G401.6 (cell line): Measurements from ENCODE around the gene UBXN11.

ENCODE experiments used
- FAIRE-seq: peaks from 2 replicates; lab custom pipeline; 2012; peaks lifted over from hg19 to GRCh38; lab: Jason Lieb, UNC

The UBXN11 gene

DNA sequence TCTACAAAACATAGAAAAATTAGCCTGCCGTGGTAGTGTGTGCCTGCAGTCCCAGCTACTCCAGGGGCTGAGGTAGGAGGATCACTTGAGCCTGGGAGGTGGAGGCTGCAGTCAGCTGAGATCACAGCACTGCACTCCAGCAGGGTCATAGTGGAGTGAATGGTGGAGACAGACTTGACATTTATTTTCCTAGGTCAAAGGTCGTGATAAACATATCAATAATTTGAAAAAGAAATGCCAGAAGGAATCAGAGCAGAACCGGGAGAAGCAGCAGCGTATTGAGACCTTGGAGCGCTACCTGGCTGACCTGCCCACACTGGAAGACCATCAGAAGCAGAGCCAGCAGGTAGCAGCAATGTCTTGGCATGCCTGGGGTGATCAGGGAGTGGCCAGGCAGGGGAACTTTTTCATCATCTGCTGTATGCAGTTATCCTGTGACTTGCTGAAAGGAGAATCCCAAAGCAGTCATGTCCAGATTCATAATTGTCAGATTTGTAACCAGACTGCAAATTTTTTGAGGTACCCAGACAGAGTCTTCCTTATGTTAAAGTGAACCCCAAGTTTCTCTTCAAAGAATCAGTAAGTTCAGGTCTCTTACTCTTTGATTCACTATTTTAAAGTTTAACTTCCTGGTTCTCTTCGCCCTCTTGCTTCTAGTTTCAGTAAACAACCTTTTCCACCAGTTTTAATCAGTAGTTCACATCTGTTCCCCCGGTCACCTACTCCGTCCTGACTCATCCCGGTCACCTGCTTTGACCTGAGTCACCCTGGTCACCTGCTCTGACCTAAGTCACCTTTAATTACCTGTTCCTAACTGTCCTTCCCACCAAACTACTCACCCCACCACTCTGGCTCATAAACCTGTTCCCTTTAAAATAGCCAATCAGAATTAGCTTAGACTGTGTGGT lies 37.9 kb downstream of the UBXN11 start:
- FAIRE-seq = no peak

DNA sequence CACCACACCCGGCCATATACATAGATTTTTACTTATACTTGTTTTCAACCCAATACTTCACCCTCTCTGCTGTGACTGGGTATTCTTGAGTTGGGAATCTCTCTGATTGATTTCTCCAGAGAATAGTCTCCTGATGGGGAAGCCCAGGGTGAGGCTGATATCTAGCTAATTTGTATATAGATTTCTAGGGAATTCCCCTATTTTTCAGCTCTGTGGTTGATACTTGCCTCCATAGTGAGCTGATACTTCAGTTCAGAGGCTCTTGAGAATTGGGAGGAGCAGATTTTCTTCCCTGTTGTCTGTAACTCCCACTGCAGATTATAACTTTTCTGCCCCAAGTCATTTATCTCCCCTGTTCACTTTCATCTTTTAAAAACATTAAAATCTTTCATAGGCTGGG lies 41.0 kb downstream of the UBXN11 start:
- FAIRE-seq = no peak

GRCh38 chr1:26263212-26263611 lies 43.2 kb downstream of the UBXN11 start:
- FAIRE-seq = no peak

GRCh38 chr1:26259578-26259977 lies 46.9 kb downstream of the UBXN11 start:
- FAIRE-seq = no peak

- no peak for FAIRE-seq
Measured at GRCh38 chr1:26259005-26259404, 47.4 kb downstream of the UBXN11 start.

- FAIRE-seq = no peak
Measured at GRCh38 chr1:26257222-26257621, 49.2 kb downstream of the UBXN11 start.

DNA sequence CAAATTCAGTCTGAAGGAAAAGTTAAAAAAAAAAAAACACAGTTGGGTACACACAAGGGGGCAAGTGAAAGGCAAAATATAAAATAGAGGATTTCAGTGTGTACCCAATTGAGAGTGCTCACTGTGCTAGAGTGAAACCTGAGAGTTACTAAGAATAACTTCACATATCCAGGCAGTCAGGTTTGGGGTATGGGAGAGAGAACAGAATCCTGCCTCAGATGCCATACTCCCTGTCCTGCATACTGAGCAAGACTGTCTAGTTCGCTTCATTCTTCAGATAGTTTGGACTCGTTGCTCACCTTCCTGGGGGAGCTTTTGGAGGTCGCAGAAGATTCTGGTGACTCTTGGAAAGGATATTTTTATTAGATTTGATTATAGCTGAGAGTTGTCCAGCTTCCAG lies 52.0 kb downstream of the UBXN11 start:
- FAIRE-seq = no peak

DNA sequence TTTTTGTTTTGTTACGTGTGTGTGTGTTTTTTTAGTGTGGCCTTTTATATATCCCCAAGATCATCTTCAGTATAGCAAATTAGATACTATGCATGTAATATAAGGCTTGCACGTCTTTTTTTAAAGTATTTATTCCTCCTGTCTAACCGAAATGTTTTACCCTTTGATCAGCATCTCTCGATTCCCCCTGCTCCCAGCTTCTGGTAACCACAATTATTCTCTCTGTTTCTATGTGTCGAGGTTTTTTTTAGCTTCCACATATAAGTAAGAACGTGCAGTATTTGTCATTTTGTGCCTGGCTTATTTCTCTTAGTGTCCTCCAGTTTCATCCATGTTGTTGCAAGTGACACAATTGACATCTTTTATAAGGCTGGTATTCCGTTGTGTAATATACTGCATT lies 53.7 kb downstream of the UBXN11 start:
- FAIRE-seq = no peak

DNA sequence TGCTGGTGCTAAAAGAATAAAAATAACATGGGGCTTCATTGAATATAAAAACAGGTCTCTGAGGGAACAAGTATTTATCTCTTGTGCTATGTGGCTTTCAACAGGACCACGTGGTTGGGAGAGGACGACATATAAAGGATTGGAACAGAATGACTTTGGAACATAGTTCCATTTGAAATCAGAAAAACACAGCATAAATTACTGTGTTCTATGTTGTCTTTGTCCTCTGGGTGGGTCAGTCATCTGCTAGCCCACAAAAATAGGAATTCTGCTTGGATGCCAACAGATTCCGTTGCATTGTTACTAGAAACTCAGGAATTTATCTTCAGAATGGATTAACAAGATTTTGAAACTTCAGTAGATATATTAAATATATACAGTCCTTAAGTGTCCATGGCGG lies 66.5 kb downstream of the UBXN11 start:
- no peak for FAIRE-seq

DNA sequence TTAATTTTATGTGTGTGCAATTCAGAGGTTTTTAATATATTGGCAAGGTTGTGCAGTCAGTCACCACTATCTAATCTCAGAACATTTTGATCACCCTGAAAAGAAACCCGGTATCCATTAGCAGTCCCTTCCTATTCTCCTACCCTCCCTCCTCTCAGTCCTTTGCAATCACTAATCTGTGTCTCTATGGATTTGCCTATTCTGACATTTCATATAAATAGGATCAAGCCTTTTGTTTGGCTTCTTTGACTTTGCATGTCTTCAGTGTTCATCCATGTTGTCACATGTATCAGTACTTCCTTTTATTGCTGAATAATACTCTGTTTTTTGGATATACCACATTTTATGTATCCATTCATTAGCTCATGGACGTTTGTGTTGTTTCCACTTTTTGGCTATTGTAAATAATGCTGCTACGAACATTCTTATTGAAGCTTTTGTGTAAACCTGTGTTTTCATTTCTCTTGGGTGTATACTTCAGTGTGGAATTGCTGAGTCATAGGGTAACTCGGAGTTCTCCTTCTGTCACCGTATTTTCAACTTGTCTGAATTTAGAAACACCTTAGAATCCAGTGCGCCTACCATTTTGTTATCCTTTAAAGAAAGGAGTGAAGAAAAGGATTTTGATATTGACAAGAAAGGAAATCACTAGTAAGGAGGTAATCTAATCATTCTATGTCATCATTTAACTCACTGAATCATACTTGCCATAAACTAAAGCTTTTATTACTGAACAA lies 69.0 kb downstream of the UBXN11 start:
- FAIRE-seq = no peak

DNA sequence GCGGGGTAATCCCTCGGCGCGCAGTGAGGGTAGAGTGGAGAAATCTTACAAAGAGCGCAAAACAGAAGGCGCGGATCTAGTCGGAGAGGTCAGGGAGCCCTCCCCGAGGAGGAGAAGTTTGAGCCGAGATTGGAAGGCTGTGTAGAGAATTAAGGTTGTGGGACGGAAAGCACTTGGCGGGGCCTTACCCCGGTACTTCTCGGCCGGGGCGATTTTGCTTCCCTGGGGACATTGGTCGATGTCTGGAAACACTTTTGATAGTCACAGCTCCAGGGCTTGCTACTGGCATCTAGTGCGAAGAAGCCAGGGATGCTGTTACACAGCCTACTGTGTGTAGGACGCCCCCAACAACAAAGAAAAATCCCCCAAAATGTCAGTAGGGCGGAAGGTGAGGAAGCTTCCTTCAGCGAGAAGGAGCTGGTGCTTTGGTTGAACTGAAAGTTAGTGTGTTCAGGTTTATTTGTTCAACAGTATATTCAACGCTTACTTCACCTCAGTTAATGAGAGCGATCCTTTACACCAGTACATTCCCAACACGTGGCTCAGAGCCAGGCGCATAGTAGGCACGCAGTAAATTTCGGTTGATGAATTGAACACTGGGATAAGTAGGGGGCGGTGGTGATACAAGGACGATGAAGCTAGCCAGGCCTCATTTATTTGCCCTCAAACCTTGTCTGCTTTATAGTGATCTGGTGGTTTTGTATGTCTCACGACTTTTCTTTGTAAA lies 71.6 kb downstream of the UBXN11 start:
- no peak for FAIRE-seq

- peak; percentile 99 for FAIRE-seq
Measured at GRCh38 chr1:26233903-26234643, 72.4 kb downstream of the UBXN11 start, which contains the start of gene CEP85. Gene CEP85 (plus strand): TSS chr1:26234200. CDS start chr1:26239784, 5,584 bp downstream.
